Gastrocnemius medialis (tissue), 4 donors: ENCODE results near the gene TTK.

Experiments
- CTCF ChIP-seq, 5 experiments: fragments of 450-650 bp in 3 of 5; fragments of 200-600 bp in 2 of 5; sonication (generic) in 2 of 5; IDR thresholded peaks in 4 of 5; conservative IDR thresholded peaks in 1 of 5; 1 replicate in 4 of 5; 2 replicates in 1 of 5; pipeline ENCODE4 v1.5.1; 2016 to 2019; ENCODE audit warnings: antibody characterized with exemption in 5 of 5, mild to moderate bottlenecking in 3 of 5, moderate library complexity in 3 of 5
- POLR2A ChIP-seq, 2 donors: fragments of 450-650 bp; IDR thresholded peaks; one replicate each; pipeline ENCODE4 v1.6.1; 2017; ENCODE audit warnings: antibody characterized with exemption in 2 of 2, mild to moderate bottlenecking in 2 of 2, moderate library complexity in 2 of 2

GRCh38 chr6:80060774-80061173, 56.3 kb downstream of the TTK start:
- TF ChIP-seq CTCF (IDR thresholded peaks at IDR 0.05 in 4 of 5, conservative IDR thresholded peaks at IDR 0.05 in 1 of 5) (no peak), POLR2A (IDR thresholded peaks at IDR 0.05) (no peak)
